Measurements from ENCODE around the gene OGN.

Gene OGN

DNA sequence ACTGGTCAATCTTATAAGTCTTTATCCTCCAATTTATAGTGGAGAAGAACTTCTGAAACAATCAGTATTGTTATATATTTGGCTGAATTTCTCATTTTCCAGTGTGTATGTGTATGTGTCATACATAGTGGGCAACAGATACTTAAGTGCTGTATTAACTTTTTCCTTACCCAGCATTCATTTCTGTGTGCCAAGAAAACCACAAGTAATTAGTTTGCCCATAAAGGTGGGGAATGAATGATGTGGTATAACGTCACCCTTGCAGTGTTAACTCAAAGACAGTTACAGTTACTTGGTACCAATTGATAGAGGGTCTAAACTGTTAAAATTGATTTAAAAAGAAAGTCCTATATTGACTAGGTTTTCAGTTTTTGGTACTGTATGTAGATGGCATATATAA is 2.0 kb downstream of the OGN start:
- no peaks in the 10 kb centered on the region for H3K9me3 ChIP-seq (ENCODE audit: control insufficient read depth, low read depth, low read length)
- H3K36me3 ChIP-seq (ENCODE audit: control insufficient read depth, low read depth, low read length), result no peaks in the 10 kb centered on the region
- H3K9ac ChIP-seq (ENCODE audit: low read length), result no peak overlapping the region
- H3K4me3 ChIP-seq (ENCODE audit: low read length), result no peak overlapping the region
- no peak overlapping the region for H3K27ac ChIP-seq (ENCODE audit: low read length)
- H3K4me1 ChIP-seq (ENCODE audit: control insufficient read depth, low read depth, low read length), result no peaks in the 10 kb centered on the region
- H3K27me3 ChIP-seq (ENCODE audit: control insufficient read depth, insufficient read depth, low read length), result no peaks in the 10 kb centered on the region

DNA sequence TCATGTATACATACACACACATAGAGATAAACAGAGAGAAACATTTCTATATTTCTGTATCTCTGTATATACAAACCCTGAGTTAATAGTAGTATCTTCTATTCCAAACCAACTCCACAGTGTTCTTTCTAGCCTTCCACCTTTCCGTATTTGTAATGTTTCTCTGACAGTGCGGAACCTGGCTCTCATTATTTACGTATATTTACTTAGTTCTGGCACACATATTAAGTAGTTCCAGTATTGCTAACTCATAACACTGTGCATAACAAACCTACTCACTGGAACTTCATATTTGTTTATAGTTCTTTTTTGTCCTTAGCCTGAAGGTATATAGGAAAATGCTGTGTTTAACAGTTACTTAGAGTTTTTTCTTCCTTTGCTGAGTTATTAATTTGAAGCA is 6.5 kb downstream of the OGN start:
- Histone ChIP-seq H3K9me3 (ENCODE audit: control insufficient read depth, low read depth, low read length) (no peaks in the 10 kb centered on the region), H3K36me3 (ENCODE audit: control insufficient read depth, low read depth, low read length) (no peaks in the 10 kb centered on the region), H3K9ac (ENCODE audit: low read length) (no peak overlapping the region), H3K27me3 (ENCODE audit: control insufficient read depth, insufficient read depth, low read length) (no peaks in the 10 kb centered on the region), H3K4me3 (ENCODE audit: low read length) (no peak overlapping the region), H3K27ac (ENCODE audit: low read length) (no peak overlapping the region), H3K4me1 (ENCODE audit: control insufficient read depth, low read depth, low read length) (no peaks in the 10 kb centered on the region)

GRCh38 chr9:92395617-92396016 is 8.8 kb downstream of the OGN start:
- H3K4me1 ChIP-seq (ENCODE audit: control insufficient read depth, low read depth, low read length), result no peaks in the 10 kb centered on the region
- H3K27me3 ChIP-seq (ENCODE audit: control insufficient read depth, insufficient read depth, low read length), result no peaks in the 10 kb centered on the region
- H3K36me3 ChIP-seq (ENCODE audit: control insufficient read depth, low read depth, low read length), result no peaks in the 10 kb centered on the region
- no peak overlapping the region for H3K27ac ChIP-seq (ENCODE audit: low read length)
- H3K4me3 ChIP-seq (ENCODE audit: low read length), result no peak overlapping the region
- no peak overlapping the region for H3K9ac ChIP-seq (ENCODE audit: low read length)
- H3K9me3 ChIP-seq (ENCODE audit: control insufficient read depth, low read depth, low read length), result no peaks in the 10 kb centered on the region

GRCh38 chr9:92393686-92394085 is 10.7 kb downstream of the OGN start:
- H3K27ac ChIP-seq (ENCODE audit: low read length), result no peak overlapping the region
- no peaks in the 10 kb centered on the region for H3K27me3 ChIP-seq (ENCODE audit: control insufficient read depth, insufficient read depth, low read length)
- H3K36me3 ChIP-seq (ENCODE audit: control insufficient read depth, low read depth, low read length), result no peaks in the 10 kb centered on the region
- no peak overlapping the region for H3K9ac ChIP-seq (ENCODE audit: low read length)
- H3K4me3 ChIP-seq (ENCODE audit: low read length), result no peak overlapping the region
- no peaks in the 10 kb centered on the region for H3K4me1 ChIP-seq (ENCODE audit: control insufficient read depth, low read depth, low read length)
- no peaks in the 10 kb centered on the region for H3K9me3 ChIP-seq (ENCODE audit: control insufficient read depth, low read depth, low read length)

GRCh38 chr9:92392690-92393089 is 11.7 kb downstream of the OGN start:
- no peaks in the 10 kb centered on the region for H3K36me3 ChIP-seq (ENCODE audit: control insufficient read depth, low read depth, low read length)
- H3K27ac ChIP-seq (ENCODE audit: low read length), result no peak overlapping the region
- H3K9me3 ChIP-seq (ENCODE audit: control insufficient read depth, low read depth, low read length), result no peaks in the 10 kb centered on the region
- no peak overlapping the region for H3K4me3 ChIP-seq (ENCODE audit: low read length)
- H3K4me1 ChIP-seq (ENCODE audit: control insufficient read depth, low read depth, low read length), result no peaks in the 10 kb centered on the region
- no peak overlapping the region for H3K9ac ChIP-seq (ENCODE audit: low read length)
- H3K27me3 ChIP-seq (ENCODE audit: control insufficient read depth, insufficient read depth, low read length), result no peaks in the 10 kb centered on the region

DNA sequence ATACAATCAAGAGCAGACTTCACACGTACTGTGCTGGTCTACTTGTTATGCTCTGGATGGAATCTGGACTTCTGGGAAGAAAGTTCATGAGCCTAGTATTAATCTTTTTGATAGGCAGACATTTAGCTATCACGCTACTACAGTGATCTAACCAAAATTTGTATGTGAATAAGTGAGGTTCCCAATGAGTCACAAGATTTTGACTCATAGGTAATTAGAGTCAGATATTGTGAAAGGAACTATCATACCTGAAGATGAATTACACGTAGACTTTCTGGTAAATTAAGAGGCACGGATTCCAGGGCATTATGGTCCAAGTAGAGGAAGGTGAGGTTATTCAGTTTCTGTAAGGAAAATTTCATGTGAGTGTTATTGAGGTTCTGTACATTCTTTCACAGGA is 18.4 kb downstream of the OGN start:
- no peak overlapping the region for H3K27ac ChIP-seq (ENCODE audit: low read length)
- H3K9ac ChIP-seq (ENCODE audit: low read length), result no peak overlapping the region
- H3K27me3 ChIP-seq (ENCODE audit: control insufficient read depth, insufficient read depth, low read length), result no peaks in the 10 kb centered on the region
- H3K9me3 ChIP-seq (ENCODE audit: control insufficient read depth, low read depth, low read length), result no peaks in the 10 kb centered on the region
- no peaks in the 10 kb centered on the region for H3K4me1 ChIP-seq (ENCODE audit: control insufficient read depth, low read depth, low read length)
- no peak overlapping the region for H3K4me3 ChIP-seq (ENCODE audit: low read length)
- H3K36me3 ChIP-seq (ENCODE audit: control insufficient read depth, low read depth, low read length), result no peaks in the 10 kb centered on the region

DNA sequence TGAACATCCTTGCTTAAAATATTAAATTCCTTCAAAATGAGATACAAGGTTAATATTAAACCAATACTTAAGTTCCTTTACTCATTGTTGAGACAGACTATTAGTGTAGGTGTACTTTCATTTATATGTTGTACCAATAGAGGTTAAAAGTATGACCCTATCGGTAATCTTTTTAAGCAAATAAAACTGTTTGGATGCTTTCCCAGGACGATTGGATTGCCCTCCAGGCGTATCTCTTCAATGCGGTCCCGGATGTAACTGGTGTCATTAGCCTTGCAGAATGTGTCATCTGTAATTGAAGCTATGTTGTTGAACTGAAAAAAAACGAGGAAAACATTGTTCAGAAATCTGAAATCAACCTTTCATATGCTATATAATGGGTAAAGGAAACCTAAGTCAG is 18.9 kb downstream of the OGN start:
- Histone ChIP-seq H3K36me3 (ENCODE audit: control insufficient read depth, low read depth, low read length) (no peaks in the 10 kb centered on the region), H3K4me3 (ENCODE audit: low read length) (no peak overlapping the region), H3K4me1 (ENCODE audit: control insufficient read depth, low read depth, low read length) (no peaks in the 10 kb centered on the region), H3K9ac (ENCODE audit: low read length) (no peak overlapping the region), H3K27ac (ENCODE audit: low read length) (no peak overlapping the region), H3K9me3 (ENCODE audit: control insufficient read depth, low read depth, low read length) (no peaks in the 10 kb centered on the region), H3K27me3 (ENCODE audit: control insufficient read depth, insufficient read depth, low read length) (no peaks in the 10 kb centered on the region)

- Histone ChIP-seq H3K27ac (ENCODE audit: low read length) (no peak overlapping the region), H3K9me3 (ENCODE audit: control insufficient read depth, low read depth, low read length) (no peaks in the 10 kb centered on the region), H3K4me1 (ENCODE audit: control insufficient read depth, low read depth, low read length) (no peaks in the 10 kb centered on the region), H3K36me3 (ENCODE audit: control insufficient read depth, low read depth, low read length) (no peaks in the 10 kb centered on the region), H3K27me3 (ENCODE audit: control insufficient read depth, insufficient read depth, low read length) (no peaks in the 10 kb centered on the region), H3K4me3 (ENCODE audit: low read length) (no peak overlapping the region), H3K9ac (ENCODE audit: low read length) (no peak overlapping the region)
These were observed 19.4 kb downstream of the OGN start for GRCh38 chr9:92385001-92385400.

DNA sequence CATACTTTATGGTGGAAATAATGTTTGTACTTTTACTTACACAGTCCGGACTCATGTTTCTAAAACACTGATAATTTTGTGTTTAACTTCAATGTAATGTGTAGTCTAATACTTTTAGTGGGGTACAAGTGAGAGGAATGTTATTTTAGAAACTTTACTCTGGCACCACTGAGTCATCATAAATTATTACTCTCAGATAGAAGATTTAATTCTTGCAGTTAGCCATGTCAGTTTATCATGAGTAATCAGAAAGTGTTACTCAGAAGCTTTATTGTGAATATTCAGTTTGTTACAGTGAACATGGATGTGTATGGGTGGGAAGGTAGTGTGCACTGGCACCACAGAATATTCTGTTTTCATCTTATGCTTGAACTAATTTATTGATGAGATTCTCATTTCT is 20.0 kb downstream of the OGN start:
- no peaks in the 10 kb centered on the region for H3K36me3 ChIP-seq (ENCODE audit: control insufficient read depth, low read depth, low read length)
- no peak overlapping the region for H3K4me3 ChIP-seq (ENCODE audit: low read length)
- H3K9me3 ChIP-seq (ENCODE audit: control insufficient read depth, low read depth, low read length), result no peaks in the 10 kb centered on the region
- H3K27me3 ChIP-seq (ENCODE audit: control insufficient read depth, insufficient read depth, low read length), result no peaks in the 10 kb centered on the region
- H3K9ac ChIP-seq (ENCODE audit: low read length), result no peak overlapping the region
- H3K4me1 ChIP-seq (ENCODE audit: control insufficient read depth, low read depth, low read length), result peaks cover 3% of the 10 kb centered on the region
- H3K27ac ChIP-seq (ENCODE audit: low read length), result no peak overlapping the region

- H3K9me3 ChIP-seq (ENCODE audit: control insufficient read depth, low read depth, low read length), result no peaks in the 10 kb centered on the region
- peaks cover 10% of the 10 kb centered on the region for H3K4me1 ChIP-seq (ENCODE audit: control insufficient read depth, low read depth, low read length)
- no peaks in the 10 kb centered on the region for H3K27me3 ChIP-seq (ENCODE audit: control insufficient read depth, insufficient read depth, low read length)
- H3K36me3 ChIP-seq (ENCODE audit: control insufficient read depth, low read depth, low read length), result no peaks in the 10 kb centered on the region
- no peak overlapping the region for H3K9ac ChIP-seq (ENCODE audit: low read length)
- H3K27ac ChIP-seq (ENCODE audit: low read length), result no peak overlapping the region
- no peak overlapping the region for H3K4me3 ChIP-seq (ENCODE audit: low read length)
These were observed 22.6 kb downstream of the OGN start for GRCh38 chr9:92381775-92382174.

GRCh38 chr9:92380603-92381002 is 23.8 kb downstream of the OGN start:
- Histone ChIP-seq H3K4me1 (ENCODE audit: control insufficient read depth, low read depth, low read length) (peaks cover 10% of the 10 kb centered on the region), H3K4me3 (ENCODE audit: low read length) (no peak overlapping the region), H3K27ac (ENCODE audit: low read length) (no peak overlapping the region), H3K9me3 (ENCODE audit: control insufficient read depth, low read depth, low read length) (no peaks in the 10 kb centered on the region), H3K9ac (ENCODE audit: low read length) (no peak overlapping the region), H3K36me3 (ENCODE audit: control insufficient read depth, low read depth, low read length) (no peaks in the 10 kb centered on the region), H3K27me3 (ENCODE audit: control insufficient read depth, insufficient read depth, low read length) (no peaks in the 10 kb centered on the region)

DNA sequence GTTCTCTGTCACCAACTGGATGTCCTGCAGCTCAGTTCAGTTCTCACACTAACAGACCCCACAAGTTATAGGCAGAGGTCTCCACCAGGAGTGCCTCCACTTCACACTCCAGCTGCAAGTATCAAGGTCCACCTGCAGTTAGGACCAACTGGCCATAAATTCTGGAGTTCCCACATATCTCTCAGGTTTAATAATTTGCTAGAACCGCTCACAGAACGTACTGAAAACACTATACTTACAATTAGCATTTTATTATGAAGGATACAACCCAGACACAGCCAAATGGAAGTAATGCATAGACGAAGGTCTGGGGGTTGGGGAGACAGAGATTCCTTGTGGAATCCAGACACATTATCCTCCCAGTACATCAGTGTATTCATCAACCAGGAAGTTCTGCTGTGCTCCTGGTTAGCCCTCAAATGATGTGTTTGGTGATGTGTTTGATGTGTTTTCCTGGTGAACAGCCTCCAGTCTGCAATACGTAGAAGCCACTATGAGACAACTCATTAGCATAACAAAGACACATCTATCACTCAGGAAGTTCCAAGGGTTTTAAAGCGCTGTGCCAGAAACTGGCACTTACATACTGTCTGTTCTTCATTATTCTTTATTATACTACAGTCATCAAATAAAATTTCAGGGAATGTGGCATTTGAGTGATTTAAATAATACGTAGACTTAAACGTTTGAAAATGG is 25.4 kb downstream of the OGN start:
- H3K4me3 ChIP-seq (ENCODE audit: low read length), result no peak overlapping the region
- H3K4me1 ChIP-seq (ENCODE audit: control insufficient read depth, low read depth, low read length), result peaks cover 10% of the 10 kb centered on the region
- no peak overlapping the region for H3K27ac ChIP-seq (ENCODE audit: low read length)

More for the DNA sequence above, 25.4 kb downstream of the OGN start:
- Histone ChIP-seq H3K9ac (ENCODE audit: low read length) (no peak overlapping the region), H3K27me3 (ENCODE audit: control insufficient read depth, insufficient read depth, low read length) (no peaks in the 10 kb centered on the region), H3K9me3 (ENCODE audit: control insufficient read depth, low read depth, low read length) (no peaks in the 10 kb centered on the region), H3K36me3 (ENCODE audit: control insufficient read depth, low read depth, low read length) (no peaks in the 10 kb centered on the region)
